DOHH2 (cell line): ENCODE measurements around the gene SMURF1.

Experiments
- EZH2phosphoT487 ChIP-seq: fragments of 200-600 bp; sonication (generic); IDR thresholded peaks from 2 replicates; pipeline ENCODE4 v1.6.1; 2017; ENCODE audit warnings: borderline replicate concordance, mild to moderate bottlenecking, antibody characterized with exemption, low read length, moderate library complexity, mixed read lengths
- TF ChIP-seq, protein P1 (sequence below): fragments of 200-600 bp; sonication (generic); IDR thresholded peaks from one replicate; pipeline ENCODE4 v1.5.1; 2014; ENCODE audit warnings: antibody characterized with exemption, mild to moderate bottlenecking, low read depth, low read length; ENCODE audit not compliant: poor library complexity, severe bottlenecking

GRCh38 chr7:99096124-99096887 lies 47.6 kb downstream of the SMURF1 start:
- TF ChIP-seq, protein P1, sequence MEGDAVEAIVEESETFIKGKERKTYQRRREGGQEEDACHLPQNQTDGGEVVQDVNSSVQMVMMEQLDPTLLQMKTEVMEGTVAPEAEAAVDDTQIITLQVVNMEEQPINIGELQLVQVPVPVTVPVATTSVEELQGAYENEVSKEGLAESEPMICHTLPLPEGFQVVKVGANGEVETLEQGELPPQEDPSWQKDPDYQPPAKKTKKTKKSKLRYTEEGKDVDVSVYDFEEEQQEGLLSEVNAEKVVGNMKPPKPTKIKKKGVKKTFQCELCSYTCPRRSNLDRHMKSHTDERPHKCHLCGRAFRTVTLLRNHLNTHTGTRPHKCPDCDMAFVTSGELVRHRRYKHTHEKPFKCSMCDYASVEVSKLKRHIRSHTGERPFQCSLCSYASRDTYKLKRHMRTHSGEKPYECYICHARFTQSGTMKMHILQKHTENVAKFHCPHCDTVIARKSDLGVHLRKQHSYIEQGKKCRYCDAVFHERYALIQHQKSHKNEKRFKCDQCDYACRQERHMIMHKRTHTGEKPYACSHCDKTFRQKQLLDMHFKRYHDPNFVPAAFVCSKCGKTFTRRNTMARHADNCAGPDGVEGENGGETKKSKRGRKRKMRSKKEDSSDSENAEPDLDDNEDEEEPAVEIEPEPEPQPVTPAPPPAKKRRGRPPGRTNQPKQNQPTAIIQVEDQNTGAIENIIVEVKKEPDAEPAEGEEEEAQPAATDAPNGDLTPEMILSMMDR = no peak
- no peak for TF ChIP-seq EZH2phosphoT487
